ENCODE measurements around the gene CDC40.
"Not testable (repeated sequence)": the region's sequence is repeated elsewhere in the genome, so short reads cannot be mapped to it uniquely, and the experiment has no call there.

DNA sequence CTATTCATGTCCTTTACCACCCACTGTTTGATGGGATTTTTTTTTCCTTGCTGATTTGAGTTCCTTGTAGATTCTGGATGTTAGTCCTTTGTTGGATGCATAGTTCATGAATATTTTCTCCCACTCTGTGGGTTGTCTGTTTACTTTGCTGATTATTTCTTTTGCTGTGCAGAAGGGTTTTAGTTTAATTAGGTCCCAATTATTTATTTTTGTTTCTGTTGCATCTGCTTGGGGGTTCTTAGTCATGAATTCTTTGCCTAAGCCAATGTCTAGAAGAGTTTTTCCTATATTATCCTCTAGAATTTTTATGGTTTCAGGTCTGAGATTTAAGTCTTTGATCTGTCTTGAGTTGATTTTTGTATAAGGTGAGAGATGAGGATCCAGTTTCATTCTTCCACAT, 92.6 kb downstream of the CDC40 start:
- TF ChIP-seq, protein P1, sequence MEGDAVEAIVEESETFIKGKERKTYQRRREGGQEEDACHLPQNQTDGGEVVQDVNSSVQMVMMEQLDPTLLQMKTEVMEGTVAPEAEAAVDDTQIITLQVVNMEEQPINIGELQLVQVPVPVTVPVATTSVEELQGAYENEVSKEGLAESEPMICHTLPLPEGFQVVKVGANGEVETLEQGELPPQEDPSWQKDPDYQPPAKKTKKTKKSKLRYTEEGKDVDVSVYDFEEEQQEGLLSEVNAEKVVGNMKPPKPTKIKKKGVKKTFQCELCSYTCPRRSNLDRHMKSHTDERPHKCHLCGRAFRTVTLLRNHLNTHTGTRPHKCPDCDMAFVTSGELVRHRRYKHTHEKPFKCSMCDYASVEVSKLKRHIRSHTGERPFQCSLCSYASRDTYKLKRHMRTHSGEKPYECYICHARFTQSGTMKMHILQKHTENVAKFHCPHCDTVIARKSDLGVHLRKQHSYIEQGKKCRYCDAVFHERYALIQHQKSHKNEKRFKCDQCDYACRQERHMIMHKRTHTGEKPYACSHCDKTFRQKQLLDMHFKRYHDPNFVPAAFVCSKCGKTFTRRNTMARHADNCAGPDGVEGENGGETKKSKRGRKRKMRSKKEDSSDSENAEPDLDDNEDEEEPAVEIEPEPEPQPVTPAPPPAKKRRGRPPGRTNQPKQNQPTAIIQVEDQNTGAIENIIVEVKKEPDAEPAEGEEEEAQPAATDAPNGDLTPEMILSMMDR (IDR thresholded peaks at IDR 0.05; ENCODE audit: low read depth, low read length): not testable (repeated sequence)
- TF ChIP-seq POLR2A (IDR thresholded peaks at IDR 0.05; ENCODE audit: extremely low read depth, insufficient read length); MYC (IDR thresholded peaks at IDR 0.05; ENCODE audit: low read depth, low read length): not testable (repeated sequence)
- TF ChIP-seq, protein P2, sequence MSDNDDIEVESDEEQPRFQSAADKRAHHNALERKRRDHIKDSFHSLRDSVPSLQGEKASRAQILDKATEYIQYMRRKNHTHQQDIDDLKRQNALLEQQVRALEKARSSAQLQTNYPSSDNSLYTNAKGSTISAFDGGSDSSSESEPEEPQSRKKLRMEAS (IDR thresholded peaks at IDR 0.05; ENCODE audit: low read depth, low read length): not testable (repeated sequence)
